H9 (cell line): Measurements from ENCODE around the gene TADA3. TPM values are rescaled to one million over a fixed set of nuclear protein-coding genes. Genes with fewer than 3 reads are reported as not detected.

Source experiments
- DNase-seq: peaks from one replicate; pipeline ENCODE4 v3.0.0-alpha.2; 2017
- H2AFZ ChIP-seq: one replicate; pipeline ENCODE4 v1.6.1; 2013; ENCODE audit warnings: mild to moderate bottlenecking, low read length, control low read depth, moderate library complexity
- H2AK5ac ChIP-seq: 2 replicates; pipeline ENCODE4 v1.6.1; 2013; ENCODE audit warnings: low read length, control low read depth, mixed read lengths; ENCODE audit not compliant: insufficient read length
- H2BK120ac ChIP-seq: one replicate; pipeline ENCODE4 v1.6.1; 2013; ENCODE audit warnings: low read depth, mild to moderate bottlenecking, low read length, control low read depth, inconsistent platforms; ENCODE audit not compliant: poor library complexity, severe bottlenecking
- H2BK12ac ChIP-seq: 2 replicates; pipeline ENCODE4 v1.6.1; 2013; ENCODE audit warnings: low read length, control low read depth, mixed read lengths, low read depth; ENCODE audit not compliant: insufficient read length
- H2BK15ac ChIP-seq: 2 replicates; pipeline ENCODE4 v1.6.1; 2013; ENCODE audit warnings: low read depth, low read length, control low read depth
- H2BK20ac ChIP-seq: one replicate; pipeline ENCODE4 v1.6.1; 2013; ENCODE audit warnings: low read depth, mild to moderate bottlenecking, low read length, control low read depth, inconsistent platforms; ENCODE audit not compliant: poor library complexity, severe bottlenecking
- H2BK5ac ChIP-seq: 2 replicates; pipeline ENCODE4 v1.6.1; 2013; ENCODE audit warnings: low read length, control low read depth, mixed read lengths; ENCODE audit not compliant: insufficient read length
- H3K14ac ChIP-seq: 2 replicates; pipeline ENCODE4 v1.6.1; 2013; ENCODE audit warnings: low read length, control low read depth; ENCODE audit not compliant: insufficient read depth
- H3K18ac ChIP-seq: 2 replicates; pipeline ENCODE4 v1.6.1; 2013; ENCODE audit warnings: low read depth, mild to moderate bottlenecking, mixed read lengths, low read length, control low read depth; ENCODE audit not compliant: insufficient read length
- H3K23ac ChIP-seq: 2 replicates; pipeline ENCODE4 v1.6.1; 2013; ENCODE audit warnings: low read length, control low read depth, mixed read lengths, low read depth; ENCODE audit not compliant: insufficient read length
- H3K23me2 ChIP-seq: 2 replicates; pipeline ENCODE4 v1.6.1; 2013; ENCODE audit warnings: low read depth, mild to moderate bottlenecking, mixed read lengths, low read length, control low read depth; ENCODE audit not compliant: insufficient read length, poor library complexity, severe bottlenecking
- H3K27ac ChIP-seq: 2 replicates; pipeline ENCODE4 v1.5.1; 2013; ENCODE audit warnings: low read length, control low read depth, mixed read lengths, low read depth; ENCODE audit not compliant: insufficient read length
- H3K27me3 ChIP-seq: 2 replicates; pipeline ENCODE4 v1.6.1; 2013; ENCODE audit warnings: low read length, control low read depth, inconsistent platforms; ENCODE audit not compliant: insufficient read depth
- H3K4ac ChIP-seq: 2 replicates; pipeline ENCODE4 v1.6.1; 2013; ENCODE audit warnings: low read depth, mild to moderate bottlenecking, control low read depth, inconsistent platforms, low read length, moderate library complexity
- H3K4me1 ChIP-seq: 2 replicates; pipeline ENCODE4 v1.6.1; 2013; ENCODE audit warnings: low read length, control low read depth, inconsistent platforms; ENCODE audit not compliant: insufficient read depth
- H3K4me2 ChIP-seq: 2 replicates; pipeline ENCODE4 v1.6.1; 2013; ENCODE audit warnings: low read length, control low read depth, mixed read lengths; ENCODE audit not compliant: insufficient read length, insufficient read depth
- H3K56ac ChIP-seq: 2 replicates; pipeline ENCODE4 v1.6.1; 2013; ENCODE audit warnings: low read depth, mild to moderate bottlenecking, mixed read lengths, low read length, control low read depth; ENCODE audit not compliant: insufficient read length
- H3K79me1 ChIP-seq: 2 replicates; pipeline ENCODE4 v1.6.1; 2013; ENCODE audit warnings: low read depth, mild to moderate bottlenecking, moderate library complexity, low read length, control low read depth, inconsistent platforms; ENCODE audit not compliant: insufficient read depth, poor library complexity, severe bottlenecking
- H3K79me2 ChIP-seq: 2 replicates; pipeline ENCODE4 v1.6.1; 2013; ENCODE audit warnings: low read length, control low read depth, inconsistent platforms; ENCODE audit not compliant: insufficient read depth
- H3K9ac ChIP-seq: 2 replicates; pipeline ENCODE4 v1.6.1; 2013; ENCODE audit warnings: low read length, control low read depth, mixed read lengths; ENCODE audit not compliant: insufficient read length; ENCODE audit errors: extremely low read depth
- H3K9me3 ChIP-seq: one replicate; pipeline ENCODE4 v1.6.1; 2013; ENCODE audit warnings: low read depth, low read length, inconsistent platforms; ENCODE audit not compliant: control insufficient read depth
- H3T11ph ChIP-seq: one replicate; pipeline ENCODE4 v1.6.1; 2013; ENCODE audit warnings: mild to moderate bottlenecking, low read length, control low read depth, inconsistent platforms
- H4K20me1 ChIP-seq: one replicate; pipeline ENCODE4 v1.6.1; 2013; ENCODE audit not compliant: control insufficient read depth, insufficient read length, insufficient read depth
- H4K5ac ChIP-seq: 2 replicates; pipeline ENCODE4 v1.6.1; 2013; ENCODE audit warnings: low read depth, mild to moderate bottlenecking, mixed read lengths, low read length, control low read depth; ENCODE audit not compliant: insufficient read length
- H4K8ac ChIP-seq: replicated peaks from 2 replicates; pipeline ENCODE4 v1.6.1; 2013; ENCODE audit warnings: low read length, control low read depth, mixed read lengths, low read depth; ENCODE audit not compliant: insufficient read length
- H4K91ac ChIP-seq: 2 replicates; pipeline ENCODE4 v1.6.1; 2013; ENCODE audit warnings: low read depth, mild to moderate bottlenecking, moderate library complexity, mixed read lengths, low read length, control low read depth; ENCODE audit not compliant: insufficient read length
- H3K27ac Mint-ChIP-seq, 3 experiments: 2 replicates in 2 of 3; 3 replicates in 1 of 3; pipeline ENCODE4 v1.8.0; 2020 to 2021; ENCODE audit warnings: mixed read lengths in 3 of 3, mild to moderate bottlenecking in 1 of 3, moderate library complexity in 1 of 3
- H3K27me3 Mint-ChIP-seq: 2 replicates; pipeline ENCODE4 v1.8.0; 2021; ENCODE audit warnings: low read depth, mild to moderate bottlenecking, moderate library complexity, mixed read lengths
- H3K36me3 Mint-ChIP-seq, 3 experiments: 2 replicates in 2 of 3; 3 replicates in 1 of 3; pipeline ENCODE4 v1.8.0; 2020 to 2021; ENCODE audit warnings: low read depth in 3 of 3, mixed read lengths in 3 of 3; ENCODE audit not compliant: insufficient read depth in 1 of 3
- H3K4me1 Mint-ChIP-seq, 2 experiments: 2 replicates each; pipeline ENCODE4 v1.8.0; 2020; ENCODE audit warnings: mixed read lengths in 2 of 2
- H3K4me3 Mint-ChIP-seq, 2 experiments: 2 replicates in 1 of 2; 3 replicates in 1 of 2; pipeline ENCODE4 v1.8.0; 2020 to 2021; ENCODE audit warnings: mild to moderate bottlenecking in 2 of 2, mixed read lengths in 2 of 2, moderate library complexity in 1 of 2
- H3K9me3 Mint-ChIP-seq, 2 experiments: 2 replicates in 1 of 2; 3 replicates in 1 of 2; pipeline ENCODE4 v1.8.0; 2020; ENCODE audit warnings: mild to moderate bottlenecking in 2 of 2, mixed read lengths in 2 of 2, moderate library complexity in 1 of 2
- CTCF ChIP-seq: fragments of 200-600 bp; sonication (generic); conservative IDR thresholded peaks from 3 replicates; pipeline ENCODE4 v1.8.0; 2021; ENCODE audit warnings: antibody characterized with exemption, mild to moderate bottlenecking
- WGBS: extraction: QIAGEN DNeasy Blood & Tissue Kit; methylation state at CpG from one replicate; pipeline ENCODE4 v1.1.7; 2013; ENCODE audit warnings: missing lambda C conversion rate, low lambda C conversion rate, mixed read lengths; ENCODE audit not compliant: insufficient read length; ENCODE audit errors: extremely low coverage; 5-methylcytosine and 5-hydroxymethylcytosine counted together
- total RNA-seq: library from RNA; stranded (reverse); gene quantifications from 2 replicates; pipeline ENCODE4 v1.2.1, GENCODE V29; 2021

The TADA3 gene
- total RNA-seq, 1 experiment from 2014 or later = 49.8 TPM

DNA sequence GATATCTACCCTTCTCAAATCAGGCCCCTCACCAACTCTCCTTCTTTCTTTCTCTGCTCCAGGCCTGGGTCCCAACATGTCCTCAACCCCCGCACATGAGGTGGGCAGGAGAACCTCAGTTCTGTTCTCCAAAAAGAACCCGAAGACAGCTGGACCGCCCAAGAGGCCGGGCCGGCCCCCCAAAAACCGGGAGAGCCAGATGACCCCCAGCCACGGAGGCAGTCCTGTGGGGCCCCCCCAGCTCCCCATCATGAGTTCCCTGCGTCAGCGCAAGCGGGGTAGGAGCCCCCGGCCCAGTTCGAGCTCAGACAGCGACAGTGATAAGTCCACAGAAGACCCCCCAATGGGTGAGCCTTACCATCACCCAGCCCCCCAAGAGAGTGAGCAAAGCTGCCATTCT is 48.1 kb downstream of the TADA3 start:
- H3K9me3 Mint-ChIP-seq = no peaks in the 10 kb centered on the region
- Histone ChIP-seq H2BK120ac (no peak overlapping the region), H3K4ac (no peak overlapping the region), H3K9ac (no peak overlapping the region), H4K91ac (no peak overlapping the region), H3K18ac (no peak overlapping the region), H3T11ph (no peak overlapping the region), H4K8ac (no peak overlapping the region), H4K20me1 (no peaks in the 10 kb centered on the region), H3K23me2 (no peaks in the 10 kb centered on the region), H2AFZ (no peak overlapping the region), H3K56ac (no peak overlapping the region), H4K5ac (no peak overlapping the region), H3K4me2 (no peak overlapping the region), H3K79me2 (no peaks in the 10 kb centered on the region), H2AK5ac (no peak overlapping the region), H2BK15ac (no peak overlapping the region), H2BK5ac (no peak overlapping the region), H2BK20ac (no peak overlapping the region), H3K14ac (no peak overlapping the region), H2BK12ac (no peak overlapping the region), H3K27me3 (no peaks in the 10 kb centered on the region), H3K79me1 (no peaks in the 10 kb centered on the region), H3K27ac (no peak overlapping the region), H3K23ac (no peak overlapping the region), H3K9me3 (no peaks in the 10 kb centered on the region), H3K4me1 (no peaks in the 10 kb centered on the region)
- TF ChIP-seq CTCF = no peak
- H3K36me3 Mint-ChIP-seq = peaks cover 62 to 100% (median 92%) of the 10 kb centered on the region in 3 experiments; a peak in 6 of 7 replicates
- no peaks in the 10 kb centered on the region for H3K27me3 Mint-ChIP-seq
- H3K4me3 Mint-ChIP-seq = no peak overlapping the region
- H3K4me1 Mint-ChIP-seq = peaks cover 3% of the 10 kb centered on the region in 2 experiments
- DNase-seq = no peak
- WGBS = no CpG with 5 or more reads among the region's 13 CpGs
- no peak overlapping the region for H3K27ac Mint-ChIP-seq
